GM21529 (cell line): ENCODE results near the gene SLC44A5.
"Not testable (repeated sequence)": the region's sequence is repeated elsewhere in the genome, so short reads cannot be mapped to it uniquely, and the experiment has no call there.

Source experiments
- ATAC-seq: cut with Tn5 transposase; IDR thresholded peaks from one replicate; pipeline ENCODE4 v1.9.1; 2021; ENCODE audit not compliant: unreplicated experiment

SLC44A5 gene

GRCh38 chr1:75611014-75611413, at the start of gene SLC44A5:
SLC44A5 (minus strand) TSS chr1:75611114; CDS start chr1:75541447, 69,667 bp downstream.
- ATAC-seq, result no peak

GRCh38 chr1:75655931-75656330, 45.0 kb upstream of the SLC44A5 start:
- no peak for ATAC-seq

- not testable (repeated sequence) for ATAC-seq
These were observed 36.3 kb upstream of the SLC44A5 start for GRCh38 chr1:75647183-75647582.

- ATAC-seq, result not testable (repeated sequence)
These were observed 34.2 kb upstream of the SLC44A5 start for GRCh38 chr1:75645153-75645552.

GRCh38 chr1:75643460-75643859, 32.5 kb upstream of the SLC44A5 start:
- no peak for ATAC-seq

- ATAC-seq, result no peak
These were observed 30.4 kb upstream of the SLC44A5 start for GRCh38 chr1:75641325-75641724.

- ATAC-seq, result no peak
These were observed 29.2 kb upstream of the SLC44A5 start for GRCh38 chr1:75640137-75640536.

GRCh38 chr1:75632350-75632949, 21.5 kb upstream of the SLC44A5 start:
- peak; percentile 94 for ATAC-seq

GRCh38 chr1:75630998-75631397, 20.1 kb upstream of the SLC44A5 start:
- ATAC-seq, result no peak

- no peak for ATAC-seq
These were observed 19.2 kb upstream of the SLC44A5 start for GRCh38 chr1:75630004-75630594.

GRCh38 chr1:75625795-75626194, 14.9 kb upstream of the SLC44A5 start:
- no peak for ATAC-seq

- no peak for ATAC-seq
These were observed 7.5 kb upstream of the SLC44A5 start for GRCh38 chr1:75618382-75618781.

- ATAC-seq, result no peak
These were observed 5.8 kb upstream of the SLC44A5 start for GRCh38 chr1:75616436-75617433.

- peak; percentile 40 for ATAC-seq
These were observed 4.9 kb upstream of the SLC44A5 start for GRCh38 chr1:75615613-75616435.

- peak; percentile 13 for ATAC-seq
These were observed 3.5 kb upstream of the SLC44A5 start for GRCh38 chr1:75614399-75614756.

- ATAC-seq, result no peak
These were observed 3.0 kb upstream of the SLC44A5 start for GRCh38 chr1:75613916-75614315.

- ATAC-seq, result no peak
These were observed 2.1 kb upstream of the SLC44A5 start for GRCh38 chr1:75612976-75613375.

- ATAC-seq, result no peak
These were observed 8.4 kb downstream of the SLC44A5 start for GRCh38 chr1:75602486-75602885.

- ATAC-seq, result no peak
These were observed 10.1 kb downstream of the SLC44A5 start for GRCh38 chr1:75600781-75601180.

- no peak for ATAC-seq
These were observed 16.6 kb downstream of the SLC44A5 start for GRCh38 chr1:75594327-75594726.

GRCh38 chr1:75593457-75593856, 17.5 kb downstream of the SLC44A5 start:
- not testable (repeated sequence) for ATAC-seq
